GM12878 (cell line): ENCODE measurements around the gene HSD17B2.

Experiments used
- BRCA1 ChIP-seq: IDR thresholded peaks from 2 replicates; pipeline ENCODE4 v1.6.1; 2011; ENCODE audit warnings: low read depth, low read length, improper control_type of control experiment
- CEBPB ChIP-seq, 2 experiments: fragments of 150-350 bp in 1 of 2; IDR thresholded peaks; 2 replicates each; pipeline ENCODE4 v1.6.1; 2012 to 2014; ENCODE audit warnings: low read depth in 2 of 2, low read length in 2 of 2, borderline replicate concordance in 1 of 2, inconsistent platforms in 1 of 2
- EP300 ChIP-seq, 2 experiments: fragments of 150-350 bp in 1 of 2; IDR thresholded peaks; 2 replicates each; pipeline ENCODE4 v1.6.1; 2011 to 2012; ENCODE audit warnings: low read depth in 2 of 2, low read length in 2 of 2, borderline replicate concordance in 1 of 2, improper control_type of control experiment in 1 of 2, inconsistent platforms in 1 of 2; ENCODE audit not compliant: control insufficient read depth in 1 of 2
- EZH2 ChIP-seq: IDR thresholded peaks from 2 replicates; pipeline ENCODE4 v1.6.1; 2012; ENCODE audit warnings: low read depth, mild to moderate bottlenecking, control low read depth, inconsistent platforms, low read length, borderline replicate concordance; ENCODE audit not compliant: control insufficient read depth
- POLR2A ChIP-seq: IDR thresholded peaks from 2 replicates; pipeline ENCODE4 v1.6.1; 2011; ENCODE audit warnings: low read depth, mild to moderate bottlenecking, low read length
- SMARCA5 ChIP-seq: fragments of 450-650 bp; IDR thresholded peaks from 2 replicates; pipeline ENCODE4 v1.6.1; 2017; ENCODE audit warnings: mild to moderate bottlenecking
- SUZ12 ChIP-seq: fragments of 200-600 bp; sonication (generic); IDR thresholded peaks from one replicate; pipeline ENCODE4 v1.6.1; 2018; ENCODE audit warnings: antibody characterized with exemption, mild to moderate bottlenecking; ENCODE audit not compliant: unreplicated experiment
- TBL1XR1 ChIP-seq: IDR thresholded peaks from 2 replicates; pipeline ENCODE4 v1.6.1; 2012; ENCODE audit warnings: low read depth, low read length, improper control_type of control experiment
- YY1 ChIP-seq: IDR thresholded peaks from 2 replicates; pipeline ENCODE4 v1.6.1; 2011; ENCODE audit warnings: low read depth, mild to moderate bottlenecking, low read length
- ZNF274 ChIP-seq: IDR thresholded peaks from one replicate; pipeline ENCODE4 v1.8.0; 2011; ENCODE audit not compliant: insufficient read length, insufficient read depth
- TF ChIP-seq, protein P1 (sequence below), 3 experiments: IDR thresholded peaks in 2 of 3; conservative IDR thresholded peaks in 1 of 3; 2 replicates each; pipeline ENCODE4 v1.5.1; 2011; ENCODE audit warnings: low read depth in 3 of 3, low read length in 3 of 3, mild to moderate bottlenecking in 3 of 3, control low read depth in 2 of 3, moderate library complexity in 2 of 3, inconsistent platforms in 1 of 3, mixed read lengths in 1 of 3; ENCODE audit not compliant: control insufficient read depth in 2 of 3, insufficient read depth in 1 of 3; ENCODE audit errors: extremely low read depth in 1 of 3

- no peak for TF ChIP-seq EZH2
- TF ChIP-seq SUZ12: no peak
- no peak for TF ChIP-seq SMARCA5
- TF ChIP-seq TBL1XR1: no peak
- TF ChIP-seq EP300 (IDR thresholded peaks at IDR 0.05; ENCODE audit: borderline replicate concordance in 1 of 2, control insufficient read depth in 1 of 2, low read depth in 2 of 2, low read length in 2 of 2): no peak
- TF ChIP-seq, protein P1, sequence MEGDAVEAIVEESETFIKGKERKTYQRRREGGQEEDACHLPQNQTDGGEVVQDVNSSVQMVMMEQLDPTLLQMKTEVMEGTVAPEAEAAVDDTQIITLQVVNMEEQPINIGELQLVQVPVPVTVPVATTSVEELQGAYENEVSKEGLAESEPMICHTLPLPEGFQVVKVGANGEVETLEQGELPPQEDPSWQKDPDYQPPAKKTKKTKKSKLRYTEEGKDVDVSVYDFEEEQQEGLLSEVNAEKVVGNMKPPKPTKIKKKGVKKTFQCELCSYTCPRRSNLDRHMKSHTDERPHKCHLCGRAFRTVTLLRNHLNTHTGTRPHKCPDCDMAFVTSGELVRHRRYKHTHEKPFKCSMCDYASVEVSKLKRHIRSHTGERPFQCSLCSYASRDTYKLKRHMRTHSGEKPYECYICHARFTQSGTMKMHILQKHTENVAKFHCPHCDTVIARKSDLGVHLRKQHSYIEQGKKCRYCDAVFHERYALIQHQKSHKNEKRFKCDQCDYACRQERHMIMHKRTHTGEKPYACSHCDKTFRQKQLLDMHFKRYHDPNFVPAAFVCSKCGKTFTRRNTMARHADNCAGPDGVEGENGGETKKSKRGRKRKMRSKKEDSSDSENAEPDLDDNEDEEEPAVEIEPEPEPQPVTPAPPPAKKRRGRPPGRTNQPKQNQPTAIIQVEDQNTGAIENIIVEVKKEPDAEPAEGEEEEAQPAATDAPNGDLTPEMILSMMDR (IDR thresholded peaks at IDR 0.05 in 2 of 3, conservative IDR thresholded peaks at IDR 0.05 in 1 of 3; ENCODE audit: control insufficient read depth in 2 of 3, extremely low read depth in 1 of 3, insufficient read depth in 1 of 3, low read depth in 3 of 3, low read length in 3 of 3): no peak
- TF ChIP-seq YY1: no peak
- no peak for TF ChIP-seq CEBPB (IDR thresholded peaks at IDR 0.05; ENCODE audit: borderline replicate concordance in 1 of 2, low read depth in 2 of 2, low read length in 2 of 2)
- no peak for TF ChIP-seq ZNF274
- TF ChIP-seq BRCA1: no peak
- TF ChIP-seq POLR2A: no peak
Observed at GRCh38 chr16:82017911-82018568, 17.0 kb upstream of the HSD17B2 start.
